HG03378 (cell line): ENCODE measurements around the gene DENND1A.
"Not testable (repeated sequence)": the region's sequence is repeated elsewhere in the genome, so short reads cannot be mapped to it uniquely, and the experiment has no call there.

Experiments
- ATAC-seq: cut with Tn5 transposase; IDR thresholded peaks from one replicate; pipeline ENCODE4 v1.9.1; 2021; ENCODE audit warnings: mild to moderate bottlenecking, moderate library complexity; ENCODE audit not compliant: unreplicated experiment

Gene DENND1A

GRCh38 chr9:123407217-123407851, 522.6 kb downstream of the DENND1A start:
- no peak for ATAC-seq

GRCh38 chr9:123406691-123407216, 523.2 kb downstream of the DENND1A start:
- no peak for ATAC-seq

GRCh38 chr9:123406016-123406415, 523.9 kb downstream of the DENND1A start:
- ATAC-seq: no peak

- ATAC-seq: no peak
Measured at GRCh38 chr9:123402981-123403509, 526.9 kb downstream of the DENND1A start.

GRCh38 chr9:123401879-123402513, 527.9 kb downstream of the DENND1A start:
- ATAC-seq: no peak

- no peak for ATAC-seq
Measured at GRCh38 chr9:123400926-123401503, 528.9 kb downstream of the DENND1A start.

GRCh38 chr9:123399803-123400378, 530.0 kb downstream of the DENND1A start:
- ATAC-seq: no peak

- not testable (repeated sequence) for ATAC-seq
Measured at GRCh38 chr9:123398938-123399337, 531.0 kb downstream of the DENND1A start.

- no peak for ATAC-seq
Measured at GRCh38 chr9:123397975-123398374, 532.0 kb downstream of the DENND1A start.

GRCh38 chr9:123395689-123396511, 534.0 kb downstream of the DENND1A start:
- no peak for ATAC-seq

- no peak for ATAC-seq
Measured at GRCh38 chr9:123395276-123395688, 534.6 kb downstream of the DENND1A start.

- no peak for ATAC-seq
Measured at GRCh38 chr9:123394291-123395235, 535.4 kb downstream of the DENND1A start.

GRCh38 chr9:123392802-123393201, 537.1 kb downstream of the DENND1A start:
- ATAC-seq: no peak

GRCh38 chr9:123391946-123392345, 538.0 kb downstream of the DENND1A start:
- ATAC-seq: no peak

- ATAC-seq: no peak
Measured at GRCh38 chr9:123391233-123391632, 538.7 kb downstream of the DENND1A start.

GRCh38 chr9:123390337-123391135, 539.4 kb downstream of the DENND1A start:
- no peak for ATAC-seq

GRCh38 chr9:123389698-123390097, 540.2 kb downstream of the DENND1A start:
- ATAC-seq: no peak

GRCh38 chr9:123389070-123389469, 540.9 kb downstream of the DENND1A start:
- ATAC-seq: no peak

- no peak for ATAC-seq
Measured at GRCh38 chr9:123387686-123388085, 542.2 kb downstream of the DENND1A start.
